Spleen (tissue), 7 donors: Measurements from ENCODE around the gene URB1.

Experiments used
- POLR2A ChIP-seq, 3 donors: fragments of 450-650 bp; IDR thresholded peaks; one replicate each; pipeline ENCODE4 v1.5.1; 2017; ENCODE audit warnings: antibody characterized with exemption in 3 of 3, mild to moderate bottlenecking in 1 of 3
- POLR2AphosphoS5 ChIP-seq, 3 donors: sonication (generic); formaldehyde crosslinking; IDR thresholded peaks; one replicate each; pipeline ENCODE4 v1.5.1; 2017; ENCODE audit warnings: antibody characterized with exemption in 3 of 3
- TF ChIP-seq, protein P1 (sequence below), 11 experiments: fragments of 200-600 bp in 7 of 11; fragments of 450-650 bp in 4 of 11; sonication (generic) in 4 of 11; IDR thresholded peaks in 8 of 11; conservative IDR thresholded peaks in 3 of 11; 1 replicate in 7 of 11; 2 replicates in 4 of 11; pipeline versions ENCODE4 v1.4.0 to v1.8.0; 2016 to 2021; ENCODE audit warnings: antibody characterized with exemption in 11 of 11, inconsistent platforms in 4 of 11, mild to moderate bottlenecking in 1 of 11
- donor health status: DM: no; HTN: no; CAD: no; lungs with moderate emphysema.
- donor health status: DM: no; HTN: no; CAD: no.
- donor health status: DM: no; HTN: no; CAD: no.

DNA sequence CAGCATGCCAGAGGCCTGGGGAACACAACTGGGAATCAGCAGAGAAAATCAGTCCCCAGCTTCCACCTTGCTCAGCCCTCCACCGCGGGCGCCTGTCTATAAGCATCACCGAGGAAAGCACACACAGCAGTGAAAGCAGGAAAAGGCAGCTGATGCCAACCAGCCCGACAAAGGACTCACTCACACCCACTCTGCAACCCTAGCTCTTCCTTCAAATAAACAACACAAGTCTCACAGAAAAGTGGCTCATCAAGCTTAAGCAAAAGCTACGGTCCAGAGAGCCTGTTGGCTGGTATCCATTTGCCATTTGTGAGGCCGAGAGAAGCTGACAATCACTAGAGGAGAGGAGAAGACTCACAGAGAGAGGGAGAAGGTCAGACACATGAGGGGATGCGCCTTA is 67.1 kb downstream of the URB1 start:
- TF ChIP-seq, protein P1, sequence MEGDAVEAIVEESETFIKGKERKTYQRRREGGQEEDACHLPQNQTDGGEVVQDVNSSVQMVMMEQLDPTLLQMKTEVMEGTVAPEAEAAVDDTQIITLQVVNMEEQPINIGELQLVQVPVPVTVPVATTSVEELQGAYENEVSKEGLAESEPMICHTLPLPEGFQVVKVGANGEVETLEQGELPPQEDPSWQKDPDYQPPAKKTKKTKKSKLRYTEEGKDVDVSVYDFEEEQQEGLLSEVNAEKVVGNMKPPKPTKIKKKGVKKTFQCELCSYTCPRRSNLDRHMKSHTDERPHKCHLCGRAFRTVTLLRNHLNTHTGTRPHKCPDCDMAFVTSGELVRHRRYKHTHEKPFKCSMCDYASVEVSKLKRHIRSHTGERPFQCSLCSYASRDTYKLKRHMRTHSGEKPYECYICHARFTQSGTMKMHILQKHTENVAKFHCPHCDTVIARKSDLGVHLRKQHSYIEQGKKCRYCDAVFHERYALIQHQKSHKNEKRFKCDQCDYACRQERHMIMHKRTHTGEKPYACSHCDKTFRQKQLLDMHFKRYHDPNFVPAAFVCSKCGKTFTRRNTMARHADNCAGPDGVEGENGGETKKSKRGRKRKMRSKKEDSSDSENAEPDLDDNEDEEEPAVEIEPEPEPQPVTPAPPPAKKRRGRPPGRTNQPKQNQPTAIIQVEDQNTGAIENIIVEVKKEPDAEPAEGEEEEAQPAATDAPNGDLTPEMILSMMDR (IDR thresholded peaks at IDR 0.05 in 8 of 11, conservative IDR thresholded peaks at IDR 0.05 in 3 of 11) = no peak
- TF ChIP-seq POLR2AphosphoS5 (IDR thresholded peaks at IDR 0.05) = no peak
- no peak for TF ChIP-seq POLR2A (IDR thresholded peaks at IDR 0.05)
